Ascending aorta (tissue), 2 donors: ENCODE measurements around the gene GRIN3A. TPM values are rescaled to one million over a fixed set of nuclear protein-coding genes. Genes with fewer than 3 reads are reported as not detected.

Experiments
- DNase-seq, 2 donors: peaks; one replicate each; pipeline ENCODE4 v3.0.0-alpha.2; 2019; ENCODE audit warnings: low spot score in 2 of 2
- H3K27ac ChIP-seq, 2 donors: fragments of 200-600 bp; sonication (generic); one replicate each; pipeline ENCODE4 v1.5.1; 2016 to 2017; ENCODE audit warnings: mild to moderate bottlenecking in 1 of 2
- H3K27me3 ChIP-seq: fragments of 200-600 bp; sonication (generic); one replicate; pipeline ENCODE4 v1.5.1; 2017
- H3K36me3 ChIP-seq, 2 donors: fragments of 200-600 bp; sonication (generic); one replicate each; pipeline ENCODE4 v1.5.1; 2016
- H3K4me1 ChIP-seq, 2 donors: fragments of 200-600 bp; sonication (generic); one replicate each; pipeline ENCODE4 v1.5.1; 2016 to 2017; ENCODE audit warnings: mild to moderate bottlenecking in 1 of 2
- H3K4me3 ChIP-seq, 2 donors: fragments of 200-600 bp; sonication (generic); one replicate each; pipeline ENCODE4 v1.5.1; 2016 to 2017; ENCODE audit warnings: mild to moderate bottlenecking in 1 of 2
- H3K9me3 ChIP-seq, 2 donors: fragments of 200-600 bp; sonication (generic); one replicate each; pipeline ENCODE4 v1.5.1; 2016
- CTCF ChIP-seq, 3 experiments: fragments of 200-600 bp in 2 of 3; fragments of 450-650 bp in 1 of 3; sonication (generic) in 2 of 3; IDR thresholded peaks; one replicate each; pipeline ENCODE4 v1.5.1; 2016 to 2019; ENCODE audit warnings: antibody characterized with exemption in 3 of 3, mild to moderate bottlenecking in 1 of 3, moderate library complexity in 1 of 3
- intact Hi-C: fragments of 100-400 bp; cut with DNase I; formaldehyde crosslinking; loops from one replicate; pipeline ENCODE4 v1.15.1; 2023
- total RNA-seq: library from RNA; depleted of rRNA; stranded (reverse); fragments of >200 nt; gene quantifications from one replicate; pipeline ENCODE4 v1.1.0, GENCODE V29; 2016

GRIN3A gene
- total RNA-seq, 1 donor from 2014 or later, result not detected

DNA sequence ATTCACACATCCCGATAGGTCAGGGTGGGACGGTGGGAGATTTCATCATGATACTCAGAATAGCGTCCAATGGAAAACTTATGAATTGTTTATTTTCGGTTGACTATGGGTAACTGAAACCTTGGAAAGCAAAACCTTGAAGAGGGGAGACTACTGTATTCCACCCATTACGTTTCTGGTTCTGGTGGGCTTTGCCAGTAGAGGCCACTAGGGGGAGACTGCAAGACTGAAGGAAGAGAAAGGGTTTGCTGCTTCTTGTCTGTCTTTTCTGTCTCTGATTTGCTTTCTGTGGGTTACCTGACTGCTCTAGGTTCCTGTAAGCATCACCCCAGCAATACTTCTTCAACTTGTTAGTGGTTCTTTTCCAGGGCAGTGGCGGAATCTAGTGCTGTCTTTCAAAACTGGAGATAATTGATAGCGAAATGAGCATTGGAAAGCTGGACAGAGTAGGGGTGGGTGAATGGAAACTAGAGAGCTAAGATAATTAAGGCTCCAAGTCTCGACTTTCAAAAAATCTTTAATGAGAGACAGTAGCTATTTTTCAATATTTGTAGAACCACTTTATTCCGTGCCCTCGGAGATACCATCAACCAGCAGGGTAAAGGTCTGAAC is 27.0 kb downstream of the GRIN3A start:
- no peak overlapping the region for H3K4me3 ChIP-seq
- no peak overlapping the region for H3K27ac ChIP-seq
- H3K4me1 ChIP-seq, result no peaks in the 10 kb centered on the region
- H3K36me3 ChIP-seq, result no peaks in the 10 kb centered on the region
- intact Hi-C loops, result no loop called here
- DNase-seq, result no peak
- TF ChIP-seq CTCF (IDR thresholded peaks at IDR 0.05), result no peak
- H3K9me3 ChIP-seq, result no peaks in the 10 kb centered on the region
- H3K27me3 ChIP-seq, result no peaks in the 10 kb centered on the region

- Histone ChIP-seq H3K9me3 (no peaks in the 10 kb centered on the region), H3K4me3 (no peak overlapping the region), H3K4me1 (no peaks in the 10 kb centered on the region), H3K36me3 (no peaks in the 10 kb centered on the region), H3K27me3 (no peaks in the 10 kb centered on the region), H3K27ac (no peak overlapping the region)
- DNase-seq, result no peak
- no peak for TF ChIP-seq CTCF (IDR thresholded peaks at IDR 0.05)
- intact Hi-C loops, result no loop called here
Observed at GRCh38 chr9:101708855-101709254, 29.6 kb downstream of the GRIN3A start.

- no peak for DNase-seq
- Histone ChIP-seq H3K4me1 (no peaks in the 10 kb centered on the region), H3K4me3 (no peak overlapping the region), H3K9me3 (no peaks in the 10 kb centered on the region), H3K27me3 (no peaks in the 10 kb centered on the region), H3K36me3 (no peaks in the 10 kb centered on the region), H3K27ac (no peak overlapping the region)
- intact Hi-C loops, result no loop called here
- TF ChIP-seq CTCF (IDR thresholded peaks at IDR 0.05), result no peak
Observed at GRCh38 chr9:101707721-101708120, 30.7 kb downstream of the GRIN3A start.

DNA sequence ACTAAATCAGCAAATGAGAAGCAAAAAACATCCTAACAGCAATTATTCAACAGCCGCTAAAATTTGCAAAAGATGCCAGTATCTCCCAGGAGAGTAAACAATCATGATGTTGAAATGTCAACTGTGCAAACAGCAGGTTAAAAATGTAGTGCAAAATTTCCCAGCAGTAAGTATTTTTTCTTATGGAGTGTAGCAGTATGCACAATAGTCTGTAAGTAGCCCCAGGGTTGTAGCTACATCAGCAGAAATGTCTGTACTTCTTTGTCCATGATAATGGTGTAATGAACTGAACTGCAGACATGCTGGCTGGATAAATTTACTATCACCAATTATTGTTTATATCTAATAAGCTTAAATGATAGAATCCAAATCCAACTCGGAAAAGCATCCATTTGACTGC is 31.4 kb downstream of the GRIN3A start:
- H3K27me3 ChIP-seq, result no peaks in the 10 kb centered on the region
- H3K4me3 ChIP-seq, result no peak overlapping the region
- intact Hi-C loops, result no loop called here
- no peak overlapping the region for H3K27ac ChIP-seq
- no peak for DNase-seq
- TF ChIP-seq CTCF (IDR thresholded peaks at IDR 0.05), result no peak
- H3K4me1 ChIP-seq, result no peaks in the 10 kb centered on the region
- no peaks in the 10 kb centered on the region for H3K36me3 ChIP-seq
- no peaks in the 10 kb centered on the region for H3K9me3 ChIP-seq

- Histone ChIP-seq H3K36me3 (no peaks in the 10 kb centered on the region), H3K27ac (no peak overlapping the region), H3K27me3 (no peaks in the 10 kb centered on the region), H3K9me3 (no peaks in the 10 kb centered on the region), H3K4me1 (no peaks in the 10 kb centered on the region), H3K4me3 (no peak overlapping the region)
- intact Hi-C loops, result no loop called here
- no peak for TF ChIP-seq CTCF (IDR thresholded peaks at IDR 0.05)
- no peak for DNase-seq
Observed at GRCh38 chr9:101706261-101706798, 32.1 kb downstream of the GRIN3A start.
